Dedifferentiated amniotic fluid mesenchymal stem cell (primary cell): ENCODE data around the gene TAF3.

Experiments
- DNase-seq: peaks from one replicate; pipeline ENCODE4 v3.0.0-alpha.2; 2016; ENCODE audit errors: extremely low spot score

TAF3 gene

DNA sequence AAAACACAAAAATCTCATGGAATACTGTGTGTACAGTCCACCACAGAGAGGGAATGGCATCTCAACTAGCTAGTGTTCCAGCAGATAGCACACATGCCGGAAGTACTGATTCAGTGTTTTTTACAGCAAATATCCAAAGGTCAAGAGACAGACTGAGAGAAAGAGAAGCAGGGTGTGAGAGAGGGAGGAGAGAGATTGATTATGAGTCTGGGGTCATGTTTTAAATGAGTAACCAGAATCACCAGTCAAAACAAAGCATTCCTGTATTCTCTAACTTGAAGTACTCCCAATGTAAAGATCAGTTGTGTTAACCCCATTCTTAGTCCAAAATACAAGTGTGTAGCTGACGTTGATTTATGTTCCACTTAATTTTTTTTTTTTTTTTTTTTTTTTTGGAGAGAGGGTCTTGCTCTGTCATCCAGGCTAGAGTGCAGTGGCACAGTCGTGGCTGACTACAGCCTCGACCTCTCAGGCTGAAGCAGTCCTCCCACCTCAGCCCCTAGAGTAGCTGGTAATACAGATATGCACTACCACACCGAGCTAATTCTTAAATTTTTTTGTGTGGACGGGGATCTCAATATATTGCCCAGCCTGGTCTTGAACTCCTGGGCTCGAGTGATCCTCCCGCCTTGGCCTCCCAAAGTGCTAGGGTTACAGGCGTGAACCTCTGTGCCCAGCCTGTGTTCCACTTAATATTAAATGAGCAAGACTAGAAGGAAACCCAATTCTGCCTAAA, 114.2 kb downstream of the TAF3 start:
- no peak for DNase-seq

DNA sequence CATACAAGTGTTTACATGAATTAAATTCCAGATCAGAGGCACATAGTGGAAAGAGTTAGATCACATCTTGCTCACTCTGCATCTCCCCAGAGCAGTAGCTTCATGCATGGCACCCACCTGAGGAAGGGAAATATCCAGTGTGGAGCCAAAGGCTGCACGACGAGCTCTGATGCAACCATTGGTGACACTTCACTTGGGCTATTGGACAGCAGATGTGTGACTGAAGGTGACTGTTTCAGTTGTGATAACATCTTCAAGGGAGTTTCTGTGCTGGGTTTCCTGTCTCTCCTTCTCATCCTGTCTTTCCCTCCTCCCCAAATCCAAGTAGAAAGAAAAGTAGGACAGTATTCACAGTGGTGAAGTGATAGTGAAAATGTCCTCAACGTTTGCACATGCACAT, 115.0 kb downstream of the TAF3 start:
- no peak for DNase-seq

- DNase-seq, result no peak
These were observed 115.5 kb downstream of the TAF3 start for GRCh38 chr10:7933757-7934156.

DNA sequence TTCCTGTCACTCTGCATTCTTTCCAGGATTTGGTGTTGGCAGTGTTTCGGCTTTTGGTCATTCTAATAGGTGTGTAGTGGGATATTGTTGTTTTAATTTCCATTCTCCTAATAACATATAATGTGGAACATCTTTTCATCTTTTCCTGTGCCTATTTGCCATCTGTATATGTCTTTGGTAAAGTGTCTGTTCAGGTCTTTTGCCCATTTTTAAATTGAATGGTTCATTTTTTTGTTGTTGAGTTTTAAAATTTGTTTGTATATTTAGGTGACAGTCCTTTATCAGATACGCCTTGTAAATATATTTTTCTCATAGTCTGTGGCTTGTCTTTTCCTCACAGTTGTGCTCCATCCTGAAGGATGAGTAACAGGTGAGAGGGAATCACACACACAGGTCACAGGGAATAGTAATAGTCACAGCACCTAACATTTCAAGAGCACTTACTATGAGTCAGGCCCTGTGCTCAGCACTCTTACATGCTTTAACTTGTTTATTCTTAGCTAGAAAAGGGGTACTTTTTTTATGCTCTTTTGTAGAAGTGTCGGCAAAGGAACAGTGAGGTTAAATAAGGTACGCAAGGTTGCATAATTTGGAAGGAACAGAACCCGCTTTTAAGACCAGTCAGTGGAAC, 119.1 kb downstream of the TAF3 start:
- DNase-seq, result no peak

DNA sequence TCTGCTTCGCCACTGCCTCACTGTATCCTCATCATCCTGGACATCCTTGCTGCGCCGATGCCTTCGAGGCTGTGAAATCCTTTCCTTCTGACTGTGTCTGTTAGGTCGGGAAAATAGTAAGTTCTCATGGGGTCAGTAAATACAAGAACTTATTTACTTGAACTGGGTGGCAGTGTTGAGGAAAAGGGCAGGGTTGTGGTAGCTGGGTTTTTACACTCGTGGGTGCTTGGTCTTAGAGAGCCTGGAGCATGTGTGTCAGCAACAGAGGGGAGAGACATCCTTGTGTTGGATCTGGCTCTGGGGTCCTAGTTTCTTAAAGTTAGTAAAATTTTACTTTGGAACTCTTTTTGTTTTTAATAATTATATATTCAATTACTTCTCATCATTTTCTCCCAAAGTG, 123.3 kb downstream of the TAF3 start:
- DNase-seq, result no peak

DNA sequence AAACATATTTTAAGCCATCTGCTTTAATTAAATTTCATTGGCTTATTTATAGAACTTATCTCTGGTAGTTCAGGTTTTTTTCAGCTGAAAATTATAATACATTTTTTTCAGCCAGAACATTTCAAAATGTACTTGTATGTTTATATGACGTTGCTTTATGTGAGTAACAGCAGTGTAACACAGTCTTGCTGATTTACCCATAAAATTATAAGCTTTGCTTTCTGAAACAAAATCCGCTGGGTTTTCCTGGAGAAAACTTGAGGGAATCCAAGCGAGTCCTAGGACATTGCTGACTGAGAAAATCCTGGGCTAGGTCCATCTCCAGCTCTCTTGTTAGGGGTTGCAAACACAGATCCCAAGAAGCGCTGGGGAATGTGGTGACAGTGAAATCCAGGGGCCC, 124.0 kb downstream of the TAF3 start:
- no peak for DNase-seq

DNA sequence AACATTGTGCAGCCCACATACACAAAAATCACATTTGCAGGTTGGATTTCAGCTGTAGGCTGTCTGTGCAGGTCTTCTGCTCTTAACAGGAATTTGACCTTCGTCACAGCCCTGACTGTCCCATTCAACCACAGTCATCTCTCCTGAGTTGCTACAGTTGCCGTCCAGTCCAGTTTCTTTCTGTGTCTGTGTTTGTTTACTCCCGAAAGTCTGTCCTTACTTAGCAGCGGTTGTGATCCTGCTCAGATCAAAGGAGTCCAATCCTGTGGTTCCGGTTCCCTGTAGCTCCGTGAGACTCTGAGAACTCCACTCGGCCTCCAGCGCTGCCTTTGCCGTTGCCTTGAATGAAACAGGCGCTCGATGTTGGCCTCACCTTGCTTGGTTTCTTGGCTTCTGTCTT, 124.6 kb downstream of the TAF3 start:
- DNase-seq, result no peak

- no peak for DNase-seq
These were observed 125.8 kb downstream of the TAF3 start for GRCh38 chr10:7944215-7944480.

DNA sequence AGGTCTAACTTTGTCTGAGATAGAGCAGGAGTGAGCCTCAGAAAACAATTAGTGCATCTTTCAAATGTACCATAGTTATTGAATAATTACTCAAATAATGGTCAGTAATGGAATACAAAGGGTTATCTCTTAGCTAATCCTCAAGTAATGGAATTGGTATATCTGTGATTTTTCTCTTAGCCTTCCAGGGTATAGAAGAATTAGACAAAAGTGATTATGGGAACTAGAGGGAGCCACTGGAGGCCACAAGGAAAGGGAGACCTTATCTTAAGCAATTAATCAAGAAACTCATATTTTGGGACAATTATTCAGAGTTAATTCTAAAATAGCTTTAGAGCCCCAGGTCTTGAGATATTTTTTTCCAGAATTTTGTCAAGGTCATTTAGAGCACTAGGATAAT, 126.2 kb downstream of the TAF3 start:
- no peak for DNase-seq

DNA sequence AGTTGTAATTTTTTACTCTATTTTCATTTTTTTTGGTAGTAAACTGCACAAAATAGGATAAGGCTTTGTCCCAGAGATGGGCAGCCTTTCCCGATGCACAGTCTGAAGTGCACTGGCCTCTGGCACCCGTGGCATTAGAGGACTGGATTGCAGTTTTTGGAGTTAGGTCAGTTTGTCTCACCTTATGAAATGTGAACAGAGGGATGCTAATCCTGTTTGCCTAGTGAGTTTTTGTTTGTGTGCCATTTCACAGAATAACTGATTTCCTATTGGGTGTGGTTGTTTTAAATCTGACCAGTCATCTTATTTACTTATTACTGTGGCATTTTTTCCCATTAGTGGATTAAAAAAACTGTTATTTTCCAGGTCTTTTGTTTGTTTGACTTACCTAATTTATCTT, 126.7 kb downstream of the TAF3 start:
- no peak for DNase-seq

DNA sequence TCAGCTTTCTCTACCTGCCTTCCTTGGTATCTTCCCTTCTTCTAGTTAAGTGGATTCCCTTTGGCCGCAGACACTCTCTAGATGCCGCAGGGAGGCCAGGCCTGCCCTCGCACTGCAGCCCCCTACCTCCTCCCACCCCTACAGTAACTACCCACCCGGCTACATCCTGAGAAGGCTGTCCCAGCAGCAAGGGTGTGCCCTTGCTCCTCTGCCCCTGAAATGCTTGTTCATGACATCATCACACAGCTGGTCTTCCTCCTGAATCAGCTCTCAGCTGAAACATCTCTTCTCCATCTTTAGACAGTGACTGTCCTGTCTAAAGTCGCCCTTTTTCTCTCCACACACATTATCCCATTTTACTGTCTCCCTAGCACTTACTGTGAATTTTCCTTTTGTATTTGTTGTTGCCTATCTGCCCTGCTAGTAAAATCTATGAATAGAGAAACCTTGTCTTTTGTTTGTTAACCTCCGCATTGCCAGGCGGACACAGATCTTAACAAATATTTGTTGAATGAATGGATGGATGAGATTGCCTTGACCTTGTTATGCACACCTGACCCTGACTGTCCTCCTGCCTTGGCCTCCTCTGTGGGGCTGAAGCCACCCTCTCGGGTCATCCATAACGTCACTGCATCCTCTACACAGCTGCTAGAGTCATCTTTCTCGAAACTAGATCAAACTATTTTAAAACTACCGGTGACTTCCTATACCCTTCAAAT, 127.3 kb downstream of the TAF3 start:
- DNase-seq, result no peak

- DNase-seq, result no peak
These were observed 130.2 kb downstream of the TAF3 start for GRCh38 chr10:7948371-7949000.

- DNase-seq, result peak; percentile 21
These were observed 132.9 kb downstream of the TAF3 start for GRCh38 chr10:7950981-7951847.

- no peak for DNase-seq
These were observed 134.0 kb downstream of the TAF3 start for GRCh38 chr10:7952266-7952665.

DNA sequence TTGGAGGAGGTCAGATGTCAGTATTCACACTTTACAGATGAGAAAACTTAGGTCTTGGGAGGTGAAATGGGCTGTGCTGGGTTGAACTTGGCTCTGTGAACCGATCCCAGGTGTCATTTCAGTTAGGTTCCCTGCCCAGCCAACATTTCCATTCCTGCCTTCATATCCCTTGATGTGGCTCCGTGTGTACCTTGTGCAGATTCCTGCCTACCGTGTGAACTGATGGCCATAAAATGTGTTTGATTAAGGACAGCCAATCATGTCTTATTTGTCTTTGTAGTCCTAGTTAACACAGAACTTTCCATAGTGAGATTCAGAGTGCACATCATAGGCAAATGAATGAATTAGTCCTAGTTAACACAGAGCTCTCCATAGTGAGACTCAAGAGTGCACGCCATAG, 135.1 kb downstream of the TAF3 start:
- no peak for DNase-seq

GRCh38 chr10:7955446-7955845, 137.1 kb downstream of the TAF3 start:
- no peak for DNase-seq

- peak; percentile 87 for DNase-seq
These were observed 138.2 kb downstream of the TAF3 start for GRCh38 chr10:7956508-7956907.

GRCh38 chr10:7957591-7957990, 139.3 kb downstream of the TAF3 start:
- DNase-seq, result no peak

- no peak for DNase-seq
These were observed 140.1 kb downstream of the TAF3 start for GRCh38 chr10:7958442-7958841.

GRCh38 chr10:7960108-7960507, 141.8 kb downstream of the TAF3 start:
- no peak for DNase-seq

GRCh38 chr10:7962592-7962991, 144.3 kb downstream of the TAF3 start:
- no peak for DNase-seq

GRCh38 chr10:7965457-7965856, 147.2 kb downstream of the TAF3 start:
- DNase-seq, result no peak
